ENCODE measurements around the gene RETNLB. TPM values are rescaled to one million over a fixed set of nuclear protein-coding genes. Genes with fewer than 3 reads are reported as not detected.

The RETNLB gene
- total RNA-seq = not detected in 2 replicates

GRCh38 chr3:108757404-108757982, at the start of gene RETNLB:
RETNLB (minus strand) TSS chr3:108757410; CDS start chr3:108757185, 225 bp downstream.

Other genes starting within 250 kb of the RETNLB start
- gene MYH15, start 246.8 kb downstream of the RETNLB start, total RNA-seq = 0.23 and 0.31 TPM in 2 replicates
- 9.2 and 21.3 TPM in 2 replicates for gene CIP2A, start 168.0 kb downstream of the RETNLB start, total RNA-seq
- gene DZIP3, start 167.7 kb downstream of the RETNLB start, total RNA-seq = 2.8 and 3.9 TPM in 2 replicates
- gene TRAT1, start 65.4 kb upstream of the RETNLB start, total RNA-seq = not detected in 2 replicates
- gene GUCA1C, start 196.5 kb upstream of the RETNLB start, total RNA-seq = not detected in 2 replicates